GM12878 (cell line): ENCODE data around the gene COMMD7. TPM values are rescaled to one million over a fixed set of nuclear protein-coding genes. Genes with fewer than 3 reads are reported as not detected.
A peak's percentile ranks its signal among the peaks of the same experiment; 100 is the strongest.

Source experiments
- ATAC-seq: fragments of 200-7000 bp; cut with Tn5 transposase; 3 replicates; pipeline ENCODE4 v1.9.1; 2020; ENCODE audit warnings: mild to moderate bottlenecking, moderate library complexity
- Bru-seq: library from RNA; stranded (reverse); fragments of 400-500 nt; gene quantifications from one replicate; lab custom pipeline; 2021; lab: Mats Ljungman, UMichigan
- BruChase-seq, 2 experiments: library from RNA; stranded (reverse); fragments of 400-500 nt; gene quantifications; one replicate each; lab custom pipeline; 2021; lab: Mats Ljungman, UMichigan
- BruUV-seq: library from RNA; stranded (reverse); fragments of 400-500 nt; replicated peaks from 2 replicates; lab custom pipeline; 2021; lab: Mats Ljungman, UMichigan
- CTCF ChIA-PET: fragments of 300-600 bp; sonication (Branson Sonifier 250); formaldehyde crosslinking; extraction: SDS; loops from one replicate; lab custom pipeline; 2021; ENCODE audit warnings: inconsistent platforms; lab: Yijun Ruan, JAX
- POLR2A ChIA-PET: fragments of 350-600 bp; formaldehyde crosslinking; extraction: SDS; loops from one replicate; lab custom pipeline; 2021; ENCODE audit warnings: inconsistent platforms; lab: Charles Lee
- RAD21 ChIA-PET: fragments of 300-600 bp; sonication (Branson Sonifier 250); formaldehyde crosslinking; loops from one replicate; lab custom pipeline; 2023; ENCODE audit warnings: antibody characterized with exemption; ENCODE audit not compliant: unreplicated experiment; lab: Charles Lee
- SMC1A ChIA-PET: fragments of 300-600 bp; sonication (Branson Sonifier 250); formaldehyde crosslinking; loops from one replicate; lab custom pipeline; 2023; ENCODE audit not compliant: unreplicated experiment, uncharacterized antibody; lab: Charles Lee
- DNase-seq: peaks from one replicate; pipeline ENCODE4 v3.0.0-alpha.2; 2011; ENCODE audit warnings: low read depth, low spot score
- FAIRE-seq: peaks from 3 replicates; lab custom pipeline; 2011; peaks lifted over from hg19 to GRCh38; lab: Jason Lieb, UNC
- H2AFZ ChIP-seq: 2 replicates; pipeline ENCODE4 v1.6.0; 2011; ENCODE audit warnings: low read depth, low read length, control low read depth; ENCODE audit not compliant: control insufficient read depth
- H3K27ac ChIP-seq: 2 replicates; pipeline ENCODE4 v1.5.1; 2011; ENCODE audit warnings: control low read depth; ENCODE audit not compliant: control insufficient read depth, insufficient read depth
- H3K27me3 ChIP-seq, 2 experiments: replicated peaks in 1 of 2; 2 replicates each; pipeline versions ENCODE4 v1.6.0 to v1.6.1; 2011; ENCODE audit warnings: low read length in 1 of 2; ENCODE audit not compliant: control insufficient read depth in 2 of 2, insufficient read depth in 2 of 2
- H3K36me3 ChIP-seq, 2 experiments: 2 replicates each; pipeline ENCODE4 v1.5.1; 2011; ENCODE audit warnings: low read length in 1 of 2; ENCODE audit not compliant: control insufficient read depth in 2 of 2, insufficient read depth in 2 of 2
- H3K4me1 ChIP-seq: 2 replicates; pipeline ENCODE4 v1.6.1; 2011; ENCODE audit warnings: mild to moderate bottlenecking, low read length, moderate library complexity, mixed read lengths; ENCODE audit not compliant: control insufficient read depth, insufficient read depth
- H3K4me2 ChIP-seq: 2 replicates; pipeline ENCODE4 v1.6.0; 2011; ENCODE audit warnings: control low read depth; ENCODE audit not compliant: control insufficient read depth, insufficient read depth
- H3K4me3 ChIP-seq: fragments of 200-600 bp; sonication (generic); 2 replicates; pipeline ENCODE4 v1.5.1; 2016
- H3K79me2 ChIP-seq: 2 replicates; pipeline ENCODE4 v1.6.0; 2011; ENCODE audit warnings: low read length; ENCODE audit not compliant: control insufficient read depth, insufficient read depth
- H3K9ac ChIP-seq: 2 replicates; pipeline ENCODE4 v1.8.0; 2011; ENCODE audit warnings: low read length, control low read depth, mixed read lengths; ENCODE audit not compliant: control insufficient read depth, insufficient read depth
- H3K9me3 ChIP-seq: replicated peaks from 3 replicates; pipeline ENCODE4 v1.5.1; 2011; ENCODE audit warnings: mild to moderate bottlenecking, low read length; ENCODE audit not compliant: control insufficient read depth, insufficient read depth
- H4K20me1 ChIP-seq: 2 replicates; pipeline ENCODE4 v1.6.0; 2011; ENCODE audit not compliant: control insufficient read depth, insufficient read depth
- NKRF ChIP-seq: fragments of 450-650 bp; conservative IDR thresholded peaks from 2 replicates; pipeline ENCODE4 v1.6.1; 2017; ENCODE audit warnings: mild to moderate bottlenecking, moderate library complexity
- NR2C1 ChIP-seq: fragments of 450-650 bp; IDR thresholded peaks from 2 replicates; pipeline ENCODE4 v1.6.1; 2017; ENCODE audit warnings: antibody characterized with exemption, mild to moderate bottlenecking, moderate library complexity
- POLR2A ChIP-seq: IDR thresholded peaks from 2 replicates; pipeline ENCODE4 v1.6.1; 2011; ENCODE audit warnings: low read depth, mild to moderate bottlenecking, low read length
- TCF12 ChIP-seq: IDR thresholded peaks from 2 replicates; pipeline ENCODE4 v1.6.1; 2011; ENCODE audit warnings: low read depth, mild to moderate bottlenecking, low read length
- TCF7 ChIP-seq: IDR thresholded peaks from 2 replicates; pipeline ENCODE4 v1.6.1; 2014; ENCODE audit warnings: antibody characterized with exemption, borderline replicate concordance
- YY1 ChIP-seq: IDR thresholded peaks from 2 replicates; pipeline ENCODE4 v1.6.1; 2011; ENCODE audit warnings: low read depth, mild to moderate bottlenecking, low read length
- ZBTB33 ChIP-seq: fragments of 450-650 bp; IDR thresholded peaks from 2 replicates; pipeline ENCODE4 v1.6.1; 2017; ENCODE audit warnings: mild to moderate bottlenecking
- ZNF207 ChIP-seq: fragments of 450-650 bp; IDR thresholded peaks from 2 replicates; pipeline ENCODE4 v1.6.1; 2014; ENCODE audit warnings: antibody characterized with exemption, mild to moderate bottlenecking, borderline replicate concordance
- WGBS: methylation state at CpG from one replicate; pipeline ENCODE4 v1.1.6; 2016; ENCODE audit warnings: low lambda C conversion rate; ENCODE audit not compliant: insufficient replicate concordance, insufficient coverage; ENCODE audit errors: missing lambda C conversion rate; 5-methylcytosine and 5-hydroxymethylcytosine counted together
- in situ Hi-C: fragments of 300-500 bp; cut with MboI; formaldehyde crosslinking; loops from 9 replicates; pipeline ENCODE4 v1.14.3; 2018; ENCODE audit warnings: mixed read lengths
- intact Hi-C: fragments of 100-400 bp; cut with micrococcal nuclease; formaldehyde crosslinking; loops from one replicate; pipeline ENCODE4 v1.14.2; 2022; ENCODE audit not compliant: unreplicated experiment
- long read RNA-seq, 2 experiments: library from polyadenylated mRNA; unstranded; transcript quantifications; one replicate each; pipeline ENCODE4 v2.0.0, GENCODE V29; 2019 to 2020
- polyA minus RNA-seq, 3 experiments: library from RNA; depleted of rRNA, polyadenylated mRNA; stranded (reverse); fragments of >200 nt; gene quantifications; 2 replicates each; pipeline ENCODE4 v1.2.3, GENCODE V29; 2011
- polyA plus RNA-seq, 11 experiments: library from polyadenylated mRNA; depleted of rRNA in 4 of 11; unstranded in 6 of 11; stranded (reverse) in 5 of 11; fragments of >200 nt; fragmentation: Nextera tagmentation in 4 of 11; fragmentation: Illumina TruSeq in 1 of 11; extraction: Ambion mirVana in 4 of 11; extraction: Trizol in 1 of 11; gene quantifications; 1 replicate in 1 of 11; 2 replicates in 10 of 11; pipeline versions ENCODE4 v1.2.1 to v1.2.3, GENCODE V29; 2011 to 2016; ENCODE audit warnings: inconsistent platforms in 2 of 11, missing spikeins in 2 of 11, low read depth in 1 of 11
- total RNA-seq, 4 experiments: library from RNA; depleted of rRNA in 3 of 4; stranded (reverse); fragments of >200 nt in 3 of 4; fragmentation: Illumina TruSeq in 1 of 4; extraction: Trizol in 1 of 4; gene quantifications; 2 replicates each; pipeline versions ENCODE4 v1.2.1 to v1.2.3, GENCODE V29; 2013 to 2021
- TF ChIP-seq, protein P1 (sequence below): fragments of 150-350 bp; IDR thresholded peaks from 2 replicates; pipeline ENCODE4 v1.6.1; 2016; ENCODE audit warnings: low read depth, low read length

The COMMD7 gene
- 13.4 and 14.1 TPM in 2 replicates for total RNA-seq (2013; cell fraction: nucleolus; rRNA removed)
- total RNA-seq (2014; rRNA removed) (24.7 and 25.0 TPM in 2 replicates), total RNA-seq (2014; rRNA removed; fragmentation: Illumina TruSeq; extraction: Trizol) (20.7 and 21.4 TPM in 2 replicates), total RNA-seq (2021) (26.5 and 27.2 TPM in 2 replicates), polyA plus RNA-seq (2011; rRNA removed) (26.3 and 28.3 TPM in 2 replicates), polyA plus RNA-seq (2014; fragmentation: Illumina TruSeq; extraction: Trizol) (32.0 and 41.2 TPM in 2 replicates), polyA plus RNA-seq (2014; fragmentation: Nextera tagmentation; extraction: Ambion mirVana) (10 to 100 TPM in 1 of 2 experiments, 1 to 10 TPM in 1; 9.1 to 19.4 TPM), polyA plus RNA-seq (2014; rRNA removed) (32.4 and 34.7 TPM in 2 replicates), polyA plus RNA-seq (2016; fragmentation: Nextera tagmentation; extraction: Ambion mirVana) (10 to 100 TPM; 55.5 to 61.0 TPM), polyA minus RNA-seq (2011; rRNA and poly(A)+ RNA removed) (9.1 and 12.0 TPM in 2 replicates), Bru-seq, nascent RNA (percentile 65 among the genes with signal in this experiment), BruChase-seq, experiment 1, labeled RNA remaining after a 6-hour chase (percentile 93 among the genes with signal in this experiment), BruChase-seq, experiment 2, labeled RNA remaining after a 2-hour chase (percentile 88 among the genes with signal in this experiment)
- 22.1 TPM for polyA plus RNA-seq (2011; ENCODE audit: low read depth)
- polyA plus RNA-seq (2011; cell fraction: cytosol; rRNA removed) = 24.3 and 26.5 TPM in 2 replicates
- 14.8 and 17.5 TPM in 2 replicates for polyA plus RNA-seq (2011; cell fraction: nucleus; rRNA removed)
- polyA plus RNA-seq (2012) = 22.6 and 22.9 TPM in 2 replicates
- 3.4 and 5.3 TPM in 2 replicates for polyA minus RNA-seq (2011; cell fraction: cytosol; rRNA and poly(A)+ RNA removed)
- 2.4 and 3.6 TPM in 2 replicates for polyA minus RNA-seq (2011; cell fraction: nucleus; rRNA and poly(A)+ RNA removed)
- long read RNA-seq, experiment 1, transcript COMMD7-202 (9 exons, 1,343 nt) = minor isoform, 6 of 30 reads
- long read RNA-seq, experiment 1, transcript COMMD7-201 (9 exons, 1,900 nt) = major isoform, 22 of 30 reads
- long read RNA-seq, experiment 1, partial matches to known transcripts = 1 of 30 reads
- long read RNA-seq, experiment 1, other reads (novel, unspliced or antisense) = 1 of 30 reads
- long read RNA-seq, experiment 2, transcript COMMD7-202 (9 exons, 1,343 nt) = minor isoform, 5 of 41 reads
- long read RNA-seq, experiment 2, transcript COMMD7-201 (9 exons, 1,900 nt) = major isoform, 31 of 41 reads
- long read RNA-seq, experiment 2, partial matches to known transcripts = 4 of 41 reads
- long read RNA-seq, experiment 2, other reads (novel, unspliced or antisense) = 1 of 41 reads

DNA sequence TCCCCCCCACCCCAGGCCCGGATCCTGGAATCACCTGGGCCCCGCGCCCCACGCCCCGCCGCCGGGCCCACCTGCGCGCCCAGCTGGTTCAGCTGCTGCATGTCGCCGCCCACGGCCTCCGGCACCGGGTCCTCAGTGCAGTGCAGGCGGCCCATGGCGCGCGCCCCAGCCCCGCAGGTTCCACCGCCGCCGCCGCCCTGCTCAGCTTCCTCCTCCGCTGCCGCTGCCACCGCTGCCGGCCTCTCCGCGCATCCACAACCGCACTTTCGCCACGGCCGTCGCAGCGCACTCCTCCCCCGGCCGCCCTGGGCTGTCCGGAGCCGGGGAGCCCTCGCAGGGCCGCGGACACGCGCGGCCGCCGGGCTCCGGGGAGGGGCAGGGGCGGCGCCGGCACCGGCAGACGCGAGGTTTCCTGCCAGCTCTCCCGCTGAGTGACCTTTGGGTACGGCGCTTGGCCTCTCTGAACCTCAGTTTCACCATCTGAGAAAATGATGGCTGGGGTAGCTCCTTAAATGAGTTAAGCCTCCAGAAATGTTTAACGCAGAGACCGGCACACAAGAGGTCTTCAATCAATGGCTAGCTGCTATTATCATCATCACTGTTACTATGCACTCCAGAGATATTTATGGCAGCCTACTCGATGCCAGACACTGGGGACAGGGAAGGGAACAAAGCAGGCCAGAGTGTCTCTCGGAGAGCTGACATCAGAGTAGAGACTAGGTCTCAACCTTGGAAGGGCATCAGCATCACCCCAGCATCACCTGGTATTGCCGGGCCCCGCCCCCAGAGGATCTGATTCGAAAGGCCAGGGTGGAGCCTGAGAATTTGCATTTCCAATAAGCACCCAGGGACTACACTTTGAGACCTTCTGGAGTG lies at the start of gene COMMD7:
TSS of gene COMMD7 (minus strand) at position 231 of the 876 bp plus-strand sequence. CDS start at position 155, 76 bp downstream.
- ChIA-PET CTCF (interaction anchor here (0.6 to 2.8 kb wide), 4 partner anchors 30 to 70 kb away, joined by 3 to 9 read pairs (median 6); partner anchors contain the start of gene C20orf203), SMC1A (interaction anchor here (1.2 to 1.7 kb wide), 2 partner anchors 35 to 85 kb away, joined by 4 to 6 read pairs; no protein-coding TSS in a partner anchor), POLR2A (interaction anchor here (0.6 to 1.3 kb wide), 3 partner anchors 16 to 88 kb away, joined by 3 to 7 read pairs (median 3); no protein-coding TSS in a partner anchor), RAD21 (interaction anchor here (1.6 to 1.8 kb wide), 2 partner anchors 34 to 35 kb away, joined by 5 to 7 read pairs; no protein-coding TSS in a partner anchor)
- H3K27ac ChIP-seq = peak within 1 kb of the TSS; percentile 61
- H3K27me3 ChIP-seq = no peaks in the 10 kb centered on the region
- DNase-seq (peak; percentile 19), FAIRE-seq (peak; percentile 92), ATAC-seq (peak; percentile 85)
- H4K20me1 ChIP-seq = no peaks in the 10 kb centered on the region
- intact Hi-C loops = no loop called here
- peaks cover 7% of the 10 kb centered on the region for H3K79me2 ChIP-seq
- WGBS = under 1% methylated on average over 39 of the region's 64 CpGs
- peaks cover 14% of the 10 kb centered on the region for H3K4me1 ChIP-seq
- H3K4me2 ChIP-seq = peak within 1 kb of the TSS; percentile 98
- H3K36me3 ChIP-seq = no peaks in the 10 kb centered on the region
- H3K4me3 ChIP-seq = peak within 1 kb of the TSS; percentile 91
- BruUV-seq = no TSS peak
- no peaks in the 10 kb centered on the region for H3K9me3 ChIP-seq
- peak within 1 kb of the TSS; percentile 86 for H3K9ac ChIP-seq
- H2AFZ ChIP-seq = peak within 1 kb of the TSS; percentile 88
- in situ Hi-C loops = no loop called here
- TF ChIP-seq NKRF (peak; percentile 74), POLR2A (peak; percentile 83), ZNF207 (peak; percentile 61; the same call in 1 of the 2 replicates), YY1 (peak; percentile 49; the same call in 1 of the 2 replicates), TCF7 (no peak), TCF12 (peak; percentile 49; the same call in 1 of the 2 replicates), NR2C1 (peak; percentile 32; the same call in 1 of the 2 replicates), ZBTB33 (no peak)
- TF ChIP-seq, protein P1, sequence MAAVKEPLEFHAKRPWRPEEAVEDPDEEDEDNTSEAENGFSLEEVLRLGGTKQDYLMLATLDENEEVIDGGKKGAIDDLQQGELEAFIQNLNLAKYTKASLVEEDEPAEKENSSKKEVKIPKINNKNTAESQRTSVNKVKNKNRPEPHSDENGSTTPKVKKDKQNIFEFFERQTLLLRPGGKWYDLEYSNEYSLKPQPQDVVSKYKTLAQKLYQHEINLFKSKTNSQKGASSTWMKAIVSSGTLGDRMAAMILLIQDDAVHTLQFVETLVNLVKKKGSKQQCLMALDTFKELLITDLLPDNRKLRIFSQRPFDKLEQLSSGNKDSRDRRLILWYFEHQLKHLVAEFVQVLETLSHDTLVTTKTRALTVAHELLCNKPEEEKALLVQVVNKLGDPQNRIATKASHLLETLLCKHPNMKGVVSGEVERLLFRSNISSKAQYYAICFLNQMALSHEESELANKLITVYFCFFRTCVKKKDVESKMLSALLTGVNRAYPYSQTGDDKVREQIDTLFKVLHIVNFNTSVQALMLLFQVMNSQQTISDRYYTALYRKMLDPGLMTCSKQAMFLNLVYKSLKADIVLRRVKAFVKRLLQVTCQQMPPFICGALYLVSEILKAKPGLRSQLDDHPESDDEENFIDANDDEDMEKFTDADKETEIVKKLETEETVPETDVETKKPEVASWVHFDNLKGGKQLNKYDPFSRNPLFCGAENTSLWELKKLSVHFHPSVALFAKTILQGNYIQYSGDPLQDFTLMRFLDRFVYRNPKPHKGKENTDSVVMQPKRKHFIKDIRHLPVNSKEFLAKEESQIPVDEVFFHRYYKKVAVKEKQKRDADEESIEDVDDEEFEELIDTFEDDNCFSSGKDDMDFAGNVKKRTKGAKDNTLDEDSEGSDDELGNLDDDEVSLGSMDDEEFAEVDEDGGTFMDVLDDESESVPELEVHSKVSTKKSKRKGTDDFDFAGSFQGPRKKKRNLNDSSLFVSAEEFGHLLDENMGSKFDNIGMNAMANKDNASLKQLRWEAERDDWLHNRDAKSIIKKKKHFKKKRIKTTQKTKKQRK = no peak
